HS-5 (cell line): ENCODE data around the gene GRIN1.

ENCODE experiments used
- DNase-seq: peaks from one replicate; pipeline ENCODE4 v3.0.0-alpha.2; 2012; ENCODE audit warnings: low read depth

The GRIN1 gene

DNA sequence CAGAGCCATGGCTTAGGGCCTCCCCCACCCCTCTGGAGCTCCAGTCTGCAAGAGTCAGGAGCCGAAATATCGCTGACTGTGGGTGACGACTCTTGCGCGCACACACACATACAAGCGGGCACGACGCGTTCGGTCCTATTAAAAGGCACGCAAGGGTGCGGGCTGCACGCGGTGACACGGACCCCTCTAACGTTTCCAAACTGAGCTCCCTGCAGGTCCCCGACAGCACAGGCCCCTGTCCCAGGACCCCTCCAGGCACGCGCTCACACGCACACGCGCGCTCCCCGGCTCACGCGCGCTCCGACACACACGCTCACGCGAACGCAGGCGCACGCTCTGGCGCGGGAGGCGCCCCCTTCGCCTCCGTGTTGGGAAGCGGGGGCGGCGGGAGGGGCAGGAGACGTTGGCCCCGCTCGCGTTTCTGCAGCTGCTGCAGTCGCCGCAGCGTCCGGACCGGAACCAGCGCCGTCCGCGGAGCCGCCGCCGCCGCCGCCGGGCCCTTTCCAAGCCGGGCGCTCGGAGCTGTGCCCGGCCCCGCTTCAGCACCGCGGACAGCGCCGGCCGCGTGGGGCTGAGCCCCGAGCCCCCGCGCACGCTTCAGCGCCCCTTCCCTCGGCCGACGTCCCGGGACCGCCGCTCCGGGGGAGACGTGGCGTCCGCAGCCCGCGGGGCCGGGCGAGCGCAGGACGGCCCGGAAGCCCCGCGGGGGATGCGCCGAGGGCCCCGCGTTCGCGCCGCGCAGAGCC is at the start of gene GRIN1:
Gene GRIN1 (plus strand): TSS at position 433 of the 746 bp plus-strand sequence. CDS start 333 bp downstream, outside the sequence.
- DNase-seq: no peak

DNA sequence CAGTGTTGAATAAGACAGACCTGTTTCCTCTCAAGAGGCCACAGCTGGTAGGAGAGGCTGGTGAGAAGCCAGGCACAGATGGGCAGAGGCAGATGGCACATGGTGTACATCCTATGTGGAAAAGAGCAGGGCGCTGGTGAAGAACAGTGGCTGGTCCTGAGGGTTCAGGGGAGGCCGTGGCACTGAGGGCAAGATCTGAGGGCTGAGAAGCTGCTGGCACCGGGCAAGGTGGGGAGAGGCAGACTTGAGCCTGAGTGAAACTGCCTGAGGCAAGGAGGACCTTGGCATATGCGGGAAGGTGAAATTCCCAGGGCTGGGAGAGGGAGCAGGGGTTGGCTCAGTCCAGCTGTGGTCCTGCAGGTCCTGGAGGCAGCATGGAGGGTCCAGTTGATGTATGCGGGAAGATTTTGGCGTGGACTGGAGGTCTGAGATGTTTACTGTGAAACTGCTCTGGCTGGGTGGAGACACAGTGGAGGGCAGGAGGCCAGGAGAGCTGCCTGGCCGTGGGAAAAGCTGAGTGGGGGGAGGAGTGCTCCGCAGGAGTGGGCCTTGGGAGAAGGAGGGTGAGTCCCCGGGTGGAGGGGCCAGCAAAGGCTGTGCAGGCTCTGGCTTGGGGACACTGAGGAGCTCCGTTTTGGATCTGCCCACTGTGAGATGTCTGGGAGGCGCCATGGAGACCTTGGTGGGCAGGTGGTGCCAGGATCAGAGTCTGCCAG is 49.6 kb upstream of the GRIN1 start:
- DNase-seq: no peak

DNA sequence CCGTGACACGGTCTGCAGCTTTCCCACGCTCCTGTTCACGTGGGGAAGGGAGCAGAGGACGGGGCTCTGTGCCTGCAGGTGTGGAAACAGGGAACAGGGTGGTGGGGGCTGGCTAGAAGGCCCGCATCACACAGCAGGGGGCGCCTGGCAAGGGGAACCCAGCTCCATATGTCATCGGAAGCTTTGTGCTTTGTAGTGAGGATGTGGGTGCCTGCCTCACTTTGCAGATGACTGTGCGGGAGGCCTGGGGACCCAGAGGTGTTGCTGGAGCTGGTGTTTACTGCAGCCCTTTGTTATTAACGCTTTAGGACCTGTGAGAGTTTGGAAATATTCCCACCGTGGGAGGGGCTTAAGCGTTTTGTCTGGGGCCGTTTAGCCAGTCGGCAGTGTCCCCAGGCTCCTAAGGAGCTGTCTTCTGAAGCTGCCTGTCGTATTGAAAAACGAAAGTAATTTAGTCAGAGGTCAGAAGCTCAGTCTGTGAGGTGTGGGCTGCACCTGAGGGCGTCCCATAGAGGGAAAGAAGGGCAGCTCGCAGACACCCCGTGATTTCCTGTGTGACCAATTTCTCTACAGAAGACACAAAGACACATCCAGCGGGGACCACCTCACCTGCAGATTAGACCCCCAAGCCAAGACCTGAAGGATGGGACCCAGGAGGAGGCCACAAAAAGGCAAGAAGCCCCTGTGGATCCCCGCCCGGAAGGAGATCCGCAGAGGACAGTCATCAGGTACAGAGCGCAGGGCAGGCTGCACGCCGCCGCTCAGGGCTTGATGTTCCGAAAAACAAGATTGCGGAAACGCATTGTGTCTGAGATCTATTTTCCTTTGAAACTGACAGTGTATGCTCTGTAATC is 43.1 kb upstream of the GRIN1 start:
- DNase-seq: no peak

DNA sequence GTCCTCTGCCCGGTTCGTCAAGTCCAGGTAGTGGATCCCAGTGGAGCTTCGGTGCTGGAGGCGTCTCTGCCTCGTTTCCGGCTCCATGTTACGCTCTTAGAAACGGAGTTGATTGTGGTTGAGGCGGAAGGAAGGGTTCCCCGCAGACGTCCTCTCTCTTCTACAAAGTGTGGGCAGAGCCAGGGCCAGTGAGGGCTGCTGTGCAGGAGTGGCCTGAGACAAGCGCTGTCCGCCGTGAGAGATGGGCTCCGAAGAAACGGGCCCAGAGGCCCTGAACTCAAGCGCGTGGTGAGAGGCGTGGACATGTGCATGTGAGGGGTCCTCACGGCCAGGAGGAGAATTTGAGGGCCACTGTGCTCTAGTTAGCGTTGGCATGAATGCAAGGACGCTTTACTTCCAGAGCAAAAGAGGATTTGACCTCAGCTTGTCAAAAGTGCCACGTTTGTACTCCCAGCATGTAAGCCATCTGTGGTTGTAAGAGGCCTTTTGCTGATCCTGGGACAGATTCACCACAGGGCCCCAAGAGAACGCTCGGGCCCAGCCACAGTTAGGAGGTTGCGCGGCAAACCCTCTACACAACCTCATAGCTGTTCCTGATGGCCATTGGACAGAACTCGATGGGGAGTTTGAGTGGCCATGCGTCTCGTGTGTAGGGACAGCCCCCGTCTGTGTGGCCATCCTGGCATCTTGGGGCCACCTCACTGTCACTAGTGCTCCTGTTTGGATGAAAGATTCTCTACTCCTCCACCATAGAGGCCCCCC is 42.0 kb upstream of the GRIN1 start:
- DNase-seq: no peak

DNA sequence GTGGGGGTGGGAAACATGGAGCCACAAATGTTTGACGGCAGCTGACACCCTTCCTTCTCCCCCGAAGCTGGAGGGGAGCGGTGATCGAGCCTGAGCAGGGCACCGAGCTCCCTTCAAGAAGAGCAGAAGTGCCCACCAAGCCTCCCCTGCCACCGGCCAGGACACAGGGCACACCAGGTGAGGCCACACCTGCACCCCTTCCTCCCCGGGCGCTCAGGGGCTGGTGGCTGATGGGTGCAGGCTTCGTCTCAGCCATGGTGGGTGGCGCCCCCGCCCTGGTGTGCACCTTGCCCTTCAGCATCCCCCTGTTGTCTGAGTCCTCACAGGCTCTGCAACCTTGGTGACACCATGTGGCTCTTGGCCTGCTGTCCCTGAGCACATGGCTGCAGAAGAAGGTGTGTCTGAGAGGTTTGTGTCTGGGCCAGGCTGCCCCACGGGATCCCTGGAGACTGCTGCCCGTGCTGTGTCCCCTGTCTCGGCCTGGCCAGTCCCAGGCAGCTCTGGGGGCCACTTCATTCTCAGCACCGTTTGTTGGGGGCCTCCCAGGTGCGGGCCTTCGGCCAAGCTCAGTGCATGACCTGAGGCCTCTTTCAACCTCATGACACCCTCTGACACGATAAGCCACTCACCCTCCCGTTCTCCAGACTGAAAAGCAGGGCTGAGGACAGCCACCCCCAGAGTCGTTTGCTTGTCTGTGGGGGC is 41.0 kb upstream of the GRIN1 start:
- DNase-seq: no peak

DNA sequence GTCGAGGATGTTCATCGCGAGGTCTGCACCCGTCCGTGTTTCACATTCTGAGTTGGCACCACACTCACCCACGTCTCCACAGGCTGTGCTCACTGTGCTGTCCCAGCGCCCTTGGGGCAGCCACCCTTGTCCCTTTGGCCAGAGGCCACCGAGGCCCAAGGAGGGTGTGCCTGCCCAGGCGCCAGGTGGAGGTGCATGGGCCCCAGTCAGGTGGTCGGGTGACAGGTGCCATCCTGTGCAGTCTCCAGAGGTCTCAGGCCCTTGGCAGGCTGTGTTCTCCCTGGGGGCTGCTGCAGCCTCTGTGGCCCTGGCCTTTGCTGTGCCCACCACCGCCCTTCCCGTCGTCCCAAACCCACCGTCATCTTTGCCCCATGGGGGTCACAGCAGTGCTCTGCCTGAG is 39.7 kb upstream of the GRIN1 start:
- DNase-seq: no peak

DNA sequence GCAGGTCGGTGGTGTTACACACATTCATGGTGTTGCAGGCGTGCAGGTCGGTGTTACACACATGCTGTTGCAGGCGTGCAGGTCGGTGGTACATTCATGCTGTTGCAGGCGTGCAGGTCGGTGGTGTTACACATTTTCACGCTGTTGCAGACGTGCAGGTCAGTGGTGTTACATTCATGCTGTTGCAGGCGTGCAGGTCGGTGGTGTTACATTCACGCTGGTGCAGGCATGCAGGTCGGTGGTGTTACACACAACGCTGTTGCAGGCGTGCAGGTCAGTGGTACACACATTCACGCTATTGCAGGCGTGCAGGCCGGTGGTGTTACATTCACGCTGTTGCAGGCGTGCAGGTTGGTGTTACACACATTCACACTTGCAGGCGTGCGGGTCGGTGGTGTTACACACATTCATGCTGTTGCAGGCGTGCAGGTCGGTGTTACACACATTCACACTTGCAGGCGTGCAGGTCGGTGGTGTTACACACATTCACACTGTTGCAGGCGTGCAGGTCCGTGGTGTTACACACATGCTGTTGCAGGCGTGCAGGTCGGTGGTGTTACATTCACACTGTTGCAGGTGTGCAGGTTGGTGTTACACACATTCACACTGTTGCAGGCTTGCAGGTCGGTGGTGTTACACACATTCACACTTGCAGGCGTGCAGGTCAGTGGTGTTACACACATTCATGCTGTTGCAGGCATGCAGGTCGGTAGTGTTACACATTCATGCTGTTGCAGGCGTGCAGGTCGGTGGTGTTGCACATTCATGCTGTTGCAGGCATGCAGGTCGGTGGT is 35.6 kb upstream of the GRIN1 start:
- no peak for DNase-seq

DNA sequence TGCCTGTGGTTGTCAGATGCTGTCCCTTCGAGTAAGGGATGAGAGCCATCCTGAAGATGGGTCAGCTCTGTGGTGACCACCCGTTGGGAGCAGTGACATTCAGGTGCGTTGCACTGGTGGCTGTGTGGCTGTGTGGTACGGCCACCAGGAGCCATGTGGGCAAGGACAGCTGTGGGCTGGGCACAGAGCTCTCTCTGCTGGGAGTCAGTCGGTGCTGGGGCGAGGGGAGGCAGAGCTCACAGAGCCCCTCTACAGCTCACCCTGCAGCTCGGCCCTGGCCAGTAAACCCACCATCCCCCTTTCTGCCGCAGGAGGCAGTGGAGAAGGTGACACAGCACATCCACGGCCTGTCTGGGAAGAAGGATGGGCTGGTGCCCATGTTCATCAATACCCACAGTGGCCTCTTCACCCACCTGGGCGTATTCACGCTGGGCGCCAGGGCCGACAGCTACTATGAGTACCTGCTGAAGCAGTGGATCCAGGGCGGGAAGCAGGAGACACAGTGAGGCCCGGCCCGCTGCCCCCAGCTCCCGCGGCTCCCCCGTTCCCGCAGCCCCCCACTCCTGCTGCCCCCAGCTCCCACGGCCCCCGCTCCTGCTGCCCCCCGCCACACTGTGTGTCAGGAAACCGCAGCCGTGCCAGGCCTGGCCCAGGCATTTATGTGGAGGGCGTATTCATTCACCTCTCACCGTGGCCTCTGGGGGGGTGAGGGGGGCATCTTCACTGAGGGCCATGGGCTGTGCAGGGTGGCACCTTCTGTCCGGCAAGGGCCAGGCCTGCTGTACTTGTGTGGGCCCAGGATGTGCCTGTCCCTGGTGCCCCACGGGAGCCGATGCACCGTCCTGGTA is 32.9 kb upstream of the GRIN1 start:
- no peak for DNase-seq

DNA sequence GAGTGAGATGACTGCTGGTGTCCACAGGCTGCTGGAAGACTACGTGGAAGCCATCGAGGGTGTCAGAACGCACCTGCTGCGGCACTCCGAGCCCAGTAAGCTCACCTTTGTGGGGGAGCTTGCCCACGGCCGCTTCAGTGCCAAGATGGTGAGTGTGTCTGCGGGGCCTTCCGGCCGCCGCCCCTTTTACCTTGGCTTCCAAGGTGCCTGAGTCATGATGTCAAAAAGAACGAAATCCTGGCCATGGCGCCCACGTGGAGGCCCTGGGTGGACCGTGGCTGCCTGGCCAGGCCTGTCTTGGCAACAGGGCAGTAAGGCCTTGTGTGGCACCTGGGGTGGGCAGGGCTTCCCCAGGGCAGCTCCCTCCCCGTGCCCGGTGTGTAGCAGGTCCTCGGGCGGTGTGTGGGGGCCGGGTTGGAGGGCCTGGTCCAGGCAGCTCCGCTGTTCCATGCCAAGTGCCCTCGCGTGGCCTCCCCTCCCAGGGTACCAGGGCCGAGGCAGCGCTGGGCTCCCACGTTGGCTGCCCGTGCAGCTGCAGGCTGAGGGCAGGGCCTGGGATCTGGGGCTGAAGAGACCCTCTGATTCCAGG is 32.2 kb upstream of the GRIN1 start:
- no peak for DNase-seq

DNA sequence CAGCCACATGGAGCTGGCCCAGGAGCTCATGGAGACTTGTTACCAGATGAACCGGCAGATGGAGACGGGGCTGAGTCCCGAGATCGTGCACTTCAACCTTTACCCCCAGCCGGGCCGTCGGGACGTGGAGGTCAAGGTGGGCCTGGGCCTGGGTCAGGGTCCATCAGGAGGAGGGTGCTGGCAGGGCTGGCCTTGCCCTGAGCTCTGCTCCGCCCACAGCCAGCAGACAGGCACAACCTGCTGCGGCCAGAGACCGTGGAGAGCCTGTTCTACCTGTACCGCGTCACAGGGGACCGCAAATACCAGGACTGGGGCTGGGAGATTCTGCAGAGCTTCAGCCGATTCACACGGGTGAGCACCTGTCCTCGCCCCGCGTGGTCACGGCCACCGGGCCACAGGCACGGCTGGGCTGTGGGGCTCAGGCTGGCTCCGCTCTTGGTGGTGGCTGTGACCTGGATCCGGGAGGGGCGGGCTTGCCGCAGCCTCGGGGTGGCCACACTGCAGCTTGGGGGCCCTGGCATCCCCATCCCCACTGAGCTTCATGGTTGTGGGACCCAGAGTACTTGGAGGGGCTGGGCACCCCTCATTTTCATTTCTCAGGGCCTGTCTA is 31.5 kb upstream of the GRIN1 start:
- DNase-seq: no peak

DNA sequence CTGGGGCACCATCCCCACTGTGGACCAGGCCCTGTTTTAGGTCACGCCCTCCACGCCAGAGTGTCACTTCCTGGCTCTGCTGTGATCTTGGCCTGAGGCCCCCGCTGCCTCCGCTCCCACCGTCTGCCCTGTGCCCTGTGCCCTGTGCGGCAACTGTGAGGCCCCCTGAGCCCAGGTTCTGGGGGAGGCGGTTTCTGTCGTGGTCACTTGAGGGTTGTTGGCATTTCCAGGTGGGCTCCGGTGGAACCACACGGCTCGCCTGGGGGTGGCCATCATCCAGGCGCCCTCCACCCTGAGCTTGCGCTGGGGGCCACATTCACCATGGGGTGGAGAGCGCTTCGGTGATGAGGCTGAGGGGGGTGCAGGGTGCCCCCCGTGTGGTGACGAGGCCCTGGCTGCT is 31.0 kb upstream of the GRIN1 start:
- no peak for DNase-seq

DNA sequence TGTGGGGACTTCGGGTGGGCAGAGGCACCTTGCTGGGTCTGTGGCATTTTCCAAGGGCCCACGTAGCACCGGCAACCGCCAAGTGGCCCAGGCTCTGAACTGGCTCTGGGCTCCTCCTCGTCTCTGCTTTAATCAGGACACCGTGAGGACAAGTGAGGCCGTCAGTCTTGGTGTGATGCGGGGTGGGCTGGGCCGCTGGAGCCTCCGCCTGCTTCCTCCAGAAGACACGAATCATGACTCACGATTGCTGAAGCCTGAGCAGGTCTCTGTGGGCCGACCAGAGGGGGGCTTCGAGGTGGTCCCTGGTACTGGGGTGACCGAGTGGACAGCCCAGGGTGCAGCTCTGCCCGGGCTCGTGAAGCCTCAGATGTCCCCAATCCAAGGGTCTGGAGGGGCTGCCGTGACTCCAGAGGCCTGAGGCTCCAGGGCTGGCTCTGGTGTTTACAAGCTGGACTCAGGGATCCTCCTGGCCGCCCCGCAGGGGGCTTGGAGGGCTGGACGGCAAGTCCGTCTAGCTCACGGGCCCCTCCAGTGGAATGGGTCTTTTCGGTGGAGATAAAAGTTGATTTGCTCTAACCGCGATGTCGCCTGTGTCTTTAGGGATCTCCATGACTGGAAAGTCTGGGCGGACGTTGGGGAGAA is 30.2 kb upstream of the GRIN1 start:
- no peak for DNase-seq

DNA sequence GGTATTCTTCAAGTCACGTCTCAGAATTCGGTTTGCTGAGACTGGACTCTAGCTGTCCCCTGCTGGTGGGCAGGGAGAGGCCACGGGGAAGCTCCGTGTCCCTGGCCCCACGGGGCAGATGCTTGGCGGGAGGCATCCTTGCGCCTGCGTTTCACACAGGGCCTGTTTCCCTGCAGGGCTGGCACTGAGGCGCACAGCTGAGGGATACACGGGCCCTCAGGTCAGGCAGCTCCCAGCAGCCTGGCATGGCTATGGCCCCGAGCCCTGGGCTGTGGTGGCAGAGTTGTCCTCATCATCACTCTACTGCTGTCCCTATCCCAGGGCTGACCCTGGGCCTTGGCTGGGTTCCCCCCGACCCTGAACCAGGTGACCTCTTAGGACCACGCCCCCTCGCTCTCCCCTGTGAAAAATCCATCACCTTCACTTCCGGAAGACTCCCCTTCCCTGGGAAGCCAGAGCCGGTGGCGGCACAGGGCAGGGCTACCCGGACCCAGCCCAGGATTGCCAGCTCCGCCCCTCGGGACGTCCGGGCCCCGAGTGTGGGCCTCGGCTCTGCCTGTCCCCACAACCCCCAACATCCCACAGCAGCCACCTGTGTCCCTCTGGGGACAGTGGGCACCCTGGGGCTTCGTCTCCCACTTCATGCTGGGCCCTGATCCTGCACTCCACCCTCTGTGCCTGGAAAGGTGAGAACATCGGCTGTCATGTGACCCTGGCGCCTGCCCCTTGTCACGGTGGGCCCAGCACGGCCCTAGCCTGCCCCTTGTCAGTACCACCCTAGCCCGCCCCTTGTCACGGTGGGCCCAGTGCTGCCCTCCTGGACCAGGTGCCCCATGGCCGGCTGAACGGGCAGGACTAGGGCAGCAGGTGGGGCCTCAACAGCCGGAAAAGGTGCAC is 29.5 kb upstream of the GRIN1 start:
- DNase-seq: no peak

DNA sequence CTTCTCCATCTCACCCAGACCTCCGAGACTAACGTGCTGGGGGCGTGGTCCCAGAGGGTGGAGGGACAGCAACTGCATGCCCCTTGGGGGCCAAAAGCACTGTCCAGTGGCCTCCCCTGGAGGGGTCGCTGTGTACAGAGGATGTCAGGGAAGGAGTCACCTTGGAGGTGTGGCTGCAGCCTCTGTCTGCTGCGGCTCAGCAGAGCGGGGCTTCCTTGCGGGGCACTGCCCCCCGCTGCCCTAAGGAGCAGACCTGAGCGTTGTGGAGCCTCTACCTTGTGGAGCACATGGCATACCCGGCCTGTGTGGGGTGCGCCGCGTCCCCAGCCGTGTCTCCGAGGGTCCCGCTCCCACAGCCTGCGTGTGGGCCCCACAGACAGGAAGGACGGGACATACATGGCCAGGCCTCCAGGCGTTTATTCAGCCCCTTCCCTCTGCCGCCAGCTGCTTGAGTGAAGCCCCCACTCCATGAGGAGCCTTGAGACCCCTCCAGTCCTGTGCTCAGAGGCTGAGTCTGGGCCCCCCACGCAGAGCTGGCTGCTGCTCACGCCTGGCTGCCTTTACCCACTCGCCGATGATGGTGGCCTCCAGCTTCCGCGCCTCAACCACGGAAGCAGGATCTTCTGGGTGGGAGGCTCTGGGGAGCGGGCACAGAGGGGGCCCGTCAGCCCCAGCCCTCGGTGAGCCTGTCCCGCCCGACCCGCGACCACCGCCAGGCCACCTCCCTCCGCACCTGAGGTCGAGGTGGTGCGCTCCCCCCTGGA is 28.6 kb upstream of the GRIN1 start:
- no peak for DNase-seq

DNA sequence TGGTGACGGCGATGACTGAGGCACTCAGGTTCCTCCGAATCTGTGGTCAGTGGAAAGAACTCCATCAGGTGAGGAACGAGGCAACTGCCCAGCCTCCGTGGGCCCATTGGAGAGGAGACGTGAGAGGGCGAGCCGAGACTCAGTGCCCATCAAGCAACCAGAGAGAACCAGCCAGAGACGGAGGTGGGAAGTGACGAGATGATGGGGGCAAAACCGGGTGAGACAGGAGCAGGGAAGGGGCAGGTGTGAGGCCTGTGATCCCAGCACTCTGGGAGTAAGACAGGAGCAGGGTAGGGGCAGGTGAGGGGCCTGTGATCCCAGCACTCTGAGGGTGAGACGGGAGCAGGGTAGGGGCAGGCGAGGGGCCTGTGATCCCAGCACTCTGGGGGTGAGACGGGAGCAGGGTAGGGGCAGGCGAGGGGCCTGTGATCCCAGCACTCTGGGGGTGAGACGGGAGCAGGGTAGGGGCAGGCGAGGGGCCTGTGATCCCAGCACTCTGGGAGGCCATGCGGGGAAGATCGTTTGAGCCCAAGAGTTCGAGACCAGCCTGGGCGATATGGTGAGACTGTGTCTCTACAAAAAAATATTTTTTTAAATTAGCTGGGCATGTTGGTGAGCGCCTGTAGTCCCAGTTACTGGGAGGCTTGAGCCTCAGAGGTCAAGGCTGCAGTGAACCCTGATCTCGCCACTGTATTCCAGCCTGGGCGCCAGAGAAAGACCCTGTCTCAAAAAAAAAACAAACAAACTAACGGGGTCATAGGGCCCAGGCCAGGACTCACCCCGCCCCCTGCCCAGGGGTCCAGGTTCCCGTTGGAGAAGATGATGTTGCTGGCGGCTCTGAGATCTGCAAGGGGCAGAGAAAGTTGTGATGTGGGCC is 27.8 kb upstream of the GRIN1 start:
- no peak for DNase-seq
